HepG2 (cell line): ENCODE results near the gene CCDC170. TPM values are rescaled to one million over a fixed set of nuclear protein-coding genes. Genes with fewer than 3 reads are reported as not detected.

Experiments used
- ATAC-seq: fragments of 200-7000 bp; cut with Tn5 transposase; 3 replicates; pipeline ENCODE4 v1.9.1; 2020; ENCODE audit warnings: mild to moderate bottlenecking, moderate library complexity
- BruUV-seq: library from RNA; stranded (reverse); fragments of 400-500 nt; replicated peaks from 2 replicates; lab custom pipeline; 2021; lab: Mats Ljungman, UMichigan
- CTCF ChIA-PET: fragments of 300-600 bp; formaldehyde crosslinking; extraction: SDS; loops from one replicate; lab custom pipeline; 2021; ENCODE audit warnings: low total read pairs, inconsistent platforms, low intra/inter-chr PET ratio; lab: Yijun Ruan, JAX
- POLR2A ChIA-PET: fragments of 350-600 bp; sonication (Branson Sonifier 250); formaldehyde crosslinking; loops from one replicate; lab custom pipeline; 2020; ENCODE audit warnings: antibody characterized with exemption, inconsistent platforms; lab: Yijun Ruan, JAX
- DNase-seq: peaks from one replicate; pipeline ENCODE4 v3.0.0-alpha.2; 2015; ENCODE audit warnings: low spot score
- FAIRE-seq: peaks from 3 replicates; lab custom pipeline; 2011; peaks lifted over from hg19 to GRCh38; lab: Jason Lieb, UNC
- H2AFZ ChIP-seq: one replicate; pipeline ENCODE4 v1.6.1; 2011; ENCODE audit warnings: low read length, inconsistent platforms
- H3K27ac ChIP-seq: fragments of 300-600 bp; 3 replicates; pipeline ENCODE4 v1.8.0; 2011; ENCODE audit warnings: mixed run types, mild to moderate bottlenecking, mixed read lengths, low read length, inconsistent platforms; ENCODE audit not compliant: insufficient read depth; ENCODE audit errors: extremely low read length
- H3K27me3 ChIP-seq, 2 experiments: fragments of 200-600 bp in 1 of 2; 2 replicates in 1 of 2; 3 replicates in 1 of 2; pipeline versions ENCODE4 v1.6.0 to v1.8.0; 2011; ENCODE audit warnings: low read length in 2 of 2, mild to moderate bottlenecking in 2 of 2, moderate library complexity in 2 of 2, inconsistent platforms in 1 of 2; ENCODE audit not compliant: insufficient read depth in 2 of 2, control insufficient read depth in 1 of 2
- H3K36me3 ChIP-seq, 2 experiments: fragments of 200-600 bp in 1 of 2; replicated peaks in 1 of 2; 2 replicates in 1 of 2; 3 replicates in 1 of 2; pipeline versions ENCODE4 v1.5.1 to v1.8.0; 2011; ENCODE audit warnings: low read length in 2 of 2, inconsistent platforms in 1 of 2; ENCODE audit not compliant: insufficient read depth in 2 of 2, control insufficient read depth in 1 of 2
- H3K4me1 ChIP-seq: 2 replicates; pipeline ENCODE4 v1.5.1; 2012; ENCODE audit warnings: low read length, inconsistent platforms; ENCODE audit not compliant: insufficient read depth
- H3K4me2 ChIP-seq: 2 replicates; pipeline ENCODE4 v1.6.0; 2011; ENCODE audit warnings: low read depth, low read length, inconsistent platforms
- H3K4me3 ChIP-seq, 3 experiments: fragments of 200-600 bp in 1 of 3; sonication (generic), shearing (Covaris generic) in 1 of 3; replicated peaks in 1 of 3; 2 replicates each; pipeline ENCODE4 v1.5.1; 2011 to 2016; ENCODE audit warnings: low read length in 3 of 3, inconsistent platforms in 2 of 3, low read depth in 2 of 3, mild to moderate bottlenecking in 2 of 3, control low read depth in 1 of 3, mixed read lengths in 1 of 3; ENCODE audit not compliant: insufficient read depth in 1 of 3
- H3K79me2 ChIP-seq: one replicate; pipeline ENCODE4 v1.6.1; 2011; ENCODE audit warnings: low read length, inconsistent platforms; ENCODE audit not compliant: insufficient read depth
- H3K9ac ChIP-seq: 2 replicates; pipeline ENCODE4 v1.6.0; 2011; ENCODE audit warnings: mild to moderate bottlenecking, low read depth, low read length, inconsistent platforms; ENCODE audit not compliant: insufficient read depth
- H3K9me3 ChIP-seq: 2 replicates; pipeline ENCODE4 v1.5.1; 2012; ENCODE audit warnings: mild to moderate bottlenecking, low read length
- H4K20me1 ChIP-seq: 2 replicates; pipeline ENCODE4 v1.6.0; 2011; ENCODE audit warnings: inconsistent platforms, mild to moderate bottlenecking, low read length, moderate library complexity; ENCODE audit not compliant: insufficient read depth
- KLF13 ChIP-seq: sonication (generic); formaldehyde crosslinking; IDR thresholded peaks from 2 replicates; pipeline ENCODE4 v1.4.0; 2020; ENCODE audit warnings: mild to moderate bottlenecking, missing genetic modification reagents
- MBD4 ChIP-seq: IDR thresholded peaks from 2 replicates; pipeline ENCODE4 v1.6.1; 2012; ENCODE audit warnings: low read length, inconsistent platforms, borderline replicate concordance
- PRPF4 ChIP-seq: fragments of 200-400 bp; formaldehyde crosslinking; IDR thresholded peaks from 2 replicates; pipeline ENCODE4 v1.6.1; 2016; ENCODE audit warnings: low read length, low read depth; ENCODE audit not compliant: poor library complexity, severe bottlenecking
- RBFOX2 ChIP-seq: fragments of 200-400 bp; formaldehyde crosslinking; IDR thresholded peaks from 2 replicates; pipeline ENCODE4 v1.6.1; 2017; ENCODE audit warnings: low read depth, mild to moderate bottlenecking, low read length
- RFX5 ChIP-seq: IDR thresholded peaks from 2 replicates; pipeline ENCODE4 v1.6.1; 2011; ENCODE audit warnings: low read depth, low read length, improper control_type of control experiment
- SATB2 ChIP-seq: sonication (generic); formaldehyde crosslinking; IDR thresholded peaks from 2 replicates; pipeline ENCODE4 v1.5.0; 2020; ENCODE audit warnings: missing genetic modification reagents
- SMAD1 ChIP-seq: sonication (generic); formaldehyde crosslinking; IDR thresholded peaks from 2 replicates; pipeline ENCODE4 v1.4.0; 2020; ENCODE audit warnings: missing genetic modification reagents, low read depth, mild to moderate bottlenecking, borderline replicate concordance
- SPEN ChIP-seq: sonication (generic); formaldehyde crosslinking; IDR thresholded peaks from 2 replicates; pipeline ENCODE4 v1.5.1; 2020; ENCODE audit warnings: low read depth, mild to moderate bottlenecking, missing genetic modification reagents
- TOE1 ChIP-seq: sonication (generic); formaldehyde crosslinking; IDR thresholded peaks from 2 replicates; pipeline ENCODE4 v1.4.0; 2020; ENCODE audit warnings: mild to moderate bottlenecking, missing genetic modification reagents
- TOPORS ChIP-seq: sonication (generic); formaldehyde crosslinking; IDR thresholded peaks from 2 replicates; pipeline ENCODE4 v1.8.0; 2023; ENCODE audit warnings: mild to moderate bottlenecking, missing genetic modification reagents
- ZBTB14 ChIP-seq: sonication (generic); formaldehyde crosslinking; IDR thresholded peaks from 2 replicates; pipeline ENCODE4 v1.4.0; 2020; ENCODE audit warnings: missing genetic modification reagents
- ZBTB38 ChIP-seq: sonication (generic); formaldehyde crosslinking; IDR thresholded peaks from 2 replicates; pipeline ENCODE4 v1.5.1; 2020; ENCODE audit warnings: mild to moderate bottlenecking, missing genetic modification reagents
- ZNF280D ChIP-seq: sonication (generic); formaldehyde crosslinking; IDR thresholded peaks from 2 replicates; pipeline ENCODE4 v1.5.1; 2020; ENCODE audit warnings: mild to moderate bottlenecking, missing genetic modification reagents
- ZNF337 ChIP-seq: sonication (generic); formaldehyde crosslinking; IDR thresholded peaks from 2 replicates; pipeline ENCODE4 v1.5.1; 2020; ENCODE audit warnings: missing genetic modification reagents, low read depth, mild to moderate bottlenecking, borderline replicate concordance
- ZNF790 ChIP-seq: sonication (generic); formaldehyde crosslinking; IDR thresholded peaks from 2 replicates; pipeline ENCODE4 v1.8.0; 2022; ENCODE audit warnings: missing genetic modification reagents, mild to moderate bottlenecking, borderline replicate concordance
- WGBS: methylation state at CpG from one replicate; pipeline ENCODE4 v1.1.6; 2017; ENCODE audit warnings: low lambda C conversion rate; 5-methylcytosine and 5-hydroxymethylcytosine counted together
- in situ Hi-C: cut with HindIII; loops from 2 replicates; pipeline ENCODE4 v1.10.0; 2017; ENCODE audit warnings: low pct_unique_long_range_greater_than_20kb; ENCODE audit not compliant: extremely low pct_ligation_motif_present
- intact Hi-C: fragments of 100-400 bp; cut with micrococcal nuclease; formaldehyde crosslinking; loops from one replicate; pipeline ENCODE4 v1.10.0; 2022; ENCODE audit not compliant: unreplicated experiment
- polyA plus RNA-seq, 8 experiments: library from polyadenylated mRNA; depleted of rRNA in 3 of 8; stranded (reverse) in 7 of 8; unstranded in 1 of 8; fragments of >200 nt; fragmentation: Illumina TruSeq in 4 of 8; extraction: Trizol in 4 of 8; gene quantifications; 2 replicates each; pipeline versions ENCODE4 v1.2.1 to v1.2.3, GENCODE V29; 2011 to 2016; ENCODE audit warnings: low read depth in 4 of 8, missing spikeins in 1 of 8, mixed read lengths in 1 of 8; ENCODE audit not compliant: insufficient read depth in 1 of 8
- total RNA-seq, 5 experiments: library from RNA; depleted of rRNA; stranded (reverse); fragments of >200 nt; fragmentation: Illumina TruSeq; extraction: Trizol; gene quantifications; 2 replicates each; pipeline ENCODE4 v1.2.3, GENCODE V29; 2016; ENCODE audit warnings: low read depth in 1 of 5

CCDC170 gene
- total and polyA plus RNA-seq, 2 of the 13 experiments (the other 11 are each of a cell fraction or from before 2014, with no cell fraction given), result 0.90 to 5.1 TPM

- DNase-seq, result no peak
- Histone ChIP-seq H2AFZ (no peak overlapping the region), H3K4me1 (no peaks in the 10 kb centered on the region), H3K79me2 (no peaks in the 10 kb centered on the region), H3K4me3 (no peak overlapping the region), H3K27ac (no peak overlapping the region), H3K9ac (no peak overlapping the region), H3K9me3 (peaks cover 31% of the 10 kb centered on the region), H3K27me3 (no peaks in the 10 kb centered on the region), H3K36me3 (no peaks in the 10 kb centered on the region), H4K20me1 (no peaks in the 10 kb centered on the region), H3K4me2 (no peak overlapping the region)
- FAIRE-seq, result no peak
- no TSS peak for BruUV-seq
- TF ChIP-seq TOPORS (CRISPR knock-in tag) (peak; percentile 66; the same call in 1 of the 2 replicates), ZNF280D (0 out of 2 replicates have a peak, but pooled peaks have one; percentile 53), ZBTB38 (CRISPR knock-in tag) (no peak), PRPF4 (no peak), SPEN (no peak), ZNF337 (peak; percentile 100)
- ChIA-PET POLR2A (no interaction called here), CTCF (no interaction called here)
- in situ Hi-C loops (no loop called here), intact Hi-C loops (no loop called here)
- no peak for ATAC-seq
Observed at GRCh38 chr6:151561238-151561637, 67.4 kb downstream of the CCDC170 start.

GRCh38 chr6:151564654-151565053, 70.8 kb downstream of the CCDC170 start:
- no peak overlapping the region for H2AFZ ChIP-seq
- no peak overlapping the region for H3K4me2 ChIP-seq
- no peak for FAIRE-seq
- no peak for DNase-seq
- no peak overlapping the region for H3K4me3 ChIP-seq
- POLR2A ChIA-PET, result no interaction called here
- peaks cover 7% of the 10 kb centered on the region; the same call in 1 of the 2 replicates for H3K4me1 ChIP-seq
- peaks cover 29% of the 10 kb centered on the region for H3K9me3 ChIP-seq
- H3K27me3 ChIP-seq, result no peaks in the 10 kb centered on the region
- BruUV-seq, result no TSS peak
- no peak overlapping the region for H3K27ac ChIP-seq
- peak; percentile 55 for ATAC-seq
- intact Hi-C loops (no loop called here), in situ Hi-C loops (no loop called here)
- H4K20me1 ChIP-seq, result no peaks in the 10 kb centered on the region
- CTCF ChIA-PET, result no interaction called here
- no peaks in the 10 kb centered on the region for H3K36me3 ChIP-seq
- H3K9ac ChIP-seq, result no peak overlapping the region
- WGBS, result 73% methylated on average over 4 of the region's 4 CpGs
- no peaks in the 10 kb centered on the region for H3K79me2 ChIP-seq
- TF ChIP-seq ZBTB14 (no peak), MBD4 (no peak), TOE1 (no peak), SMAD1 (CRISPR knock-in tag) (no peak), SATB2 (CRISPR knock-in tag) (no peak), RBFOX2 (no peak), KLF13 (CRISPR knock-in tag) (no peak), RFX5 (no peak), ZNF790 (CRISPR knock-in tag) (no peak)
